Panc1 (cell line): ENCODE measurements around the gene OTUD6A.

Experiments
- CTCF ChIP-seq: fragments of 450-650 bp; IDR thresholded peaks from 2 replicates; pipeline ENCODE4 v1.5.1; 2017; ENCODE audit warnings: mild to moderate bottlenecking
- POLR2AphosphoS5 ChIP-seq: IDR thresholded peaks from 2 replicates; pipeline ENCODE4 v1.6.1; 2012; ENCODE audit warnings: mild to moderate bottlenecking, low read depth, low read length, moderate library complexity
- REST ChIP-seq, 2 experiments: IDR thresholded peaks; 2 replicates each; pipeline ENCODE4 v1.6.1; 2011 to 2012; ENCODE audit warnings: low read depth in 2 of 2, control low read depth in 1 of 2, low read length in 1 of 2, mild to moderate bottlenecking in 1 of 2, moderate library complexity in 1 of 2; ENCODE audit not compliant: insufficient read depth in 1 of 2
- TCF7L2 ChIP-seq: IDR thresholded peaks from 2 replicates; pipeline ENCODE4 v1.6.1; 2011; ENCODE audit warnings: mild to moderate bottlenecking, low read depth, low read length, inconsistent platforms

GRCh38 chrX:70087857-70088630 lies 25.8 kb downstream of the OTUD6A start:
- TF ChIP-seq CTCF: no peak
- no peak for TF ChIP-seq TCF7L2
- TF ChIP-seq REST (IDR thresholded peaks at IDR 0.05; ENCODE audit: insufficient read depth in 1 of 2, low read depth in 2 of 2, low read length in 1 of 2): no peak
- TF ChIP-seq POLR2AphosphoS5: no peak
